Renal pelvis (tissue), 4 donors: Measurements from ENCODE around the gene LDB2. TPM values are rescaled to one million over a fixed set of nuclear protein-coding genes. Genes with fewer than 3 reads are reported as not detected.
"Not testable (repeated sequence)": the region's sequence is repeated elsewhere in the genome, so short reads cannot be mapped to it uniquely, and the experiment has no call there.

Experiments used
- DNase-seq: peaks from one replicate; pipeline ENCODE4 v3.0.0-alpha.2; 2013
- polyA plus RNA-seq, 3 donors: library from polyadenylated mRNA; unstranded; fragments of 120-200 nt; gene quantifications; one replicate each; pipeline ENCODE4 v1.2.1, GENCODE V29; 2013; ENCODE audit not compliant: insufficient read length in 3 of 3

Gene LDB2
- polyA plus RNA-seq, 3 donors: 72.0 to 79.8 (median 78.2) TPM

GRCh38 chr4:16659694-16660093 lies 238.8 kb downstream of the LDB2 start:
- no peak for DNase-seq

- DNase-seq: peak; percentile 47
These were observed 239.4 kb downstream of the LDB2 start for GRCh38 chr4:16659079-16659478.

DNA sequence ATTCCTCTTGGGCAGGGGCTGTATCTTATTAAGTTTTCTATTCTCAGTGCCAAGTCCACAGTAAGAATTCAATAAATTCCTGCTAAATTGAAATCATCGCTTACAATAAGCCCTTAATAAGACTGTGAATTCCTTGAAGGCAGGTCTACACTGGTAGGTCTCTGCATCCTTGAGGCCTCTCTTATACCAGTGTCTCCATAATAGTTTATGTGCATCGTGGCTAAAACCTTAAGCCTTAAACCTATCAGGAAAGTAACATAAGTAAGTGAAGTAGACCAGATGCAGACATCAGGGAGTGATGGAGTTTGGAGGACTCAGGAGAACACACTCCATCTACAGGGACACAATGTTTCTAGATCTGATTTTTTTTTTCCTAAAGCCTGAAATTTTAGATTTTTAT lies 240.3 kb downstream of the LDB2 start:
- no peak for DNase-seq

GRCh38 chr4:16655111-16655510 lies 243.3 kb downstream of the LDB2 start:
- DNase-seq: no peak

DNA sequence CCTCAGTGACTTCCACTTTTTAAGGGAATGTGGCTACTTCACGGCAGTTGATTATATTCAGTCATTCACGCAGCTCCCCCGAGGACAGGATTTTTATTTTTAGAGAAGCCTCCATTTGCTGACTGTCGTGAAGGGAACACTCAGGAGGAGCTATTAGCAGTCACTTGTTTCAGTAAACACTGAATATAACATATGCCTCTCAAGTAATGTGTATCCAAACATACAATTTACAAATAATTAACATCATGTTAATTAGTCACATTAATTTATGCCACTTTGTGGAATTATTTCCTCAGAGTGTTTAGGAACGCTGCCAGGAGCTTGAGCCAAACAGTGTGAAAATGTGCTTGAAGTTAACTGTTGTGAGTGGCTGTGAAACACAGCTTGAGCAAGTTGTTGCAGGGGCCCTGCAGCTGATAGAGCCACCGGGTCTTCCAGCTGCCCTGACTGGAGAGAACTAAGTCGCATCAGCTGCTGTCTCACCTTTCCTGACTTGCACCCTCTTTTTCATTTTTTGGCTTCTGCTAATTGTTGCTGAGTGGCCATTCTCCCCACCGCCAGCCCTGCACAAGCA lies 245.6 kb downstream of the LDB2 start:
- DNase-seq: no peak

DNA sequence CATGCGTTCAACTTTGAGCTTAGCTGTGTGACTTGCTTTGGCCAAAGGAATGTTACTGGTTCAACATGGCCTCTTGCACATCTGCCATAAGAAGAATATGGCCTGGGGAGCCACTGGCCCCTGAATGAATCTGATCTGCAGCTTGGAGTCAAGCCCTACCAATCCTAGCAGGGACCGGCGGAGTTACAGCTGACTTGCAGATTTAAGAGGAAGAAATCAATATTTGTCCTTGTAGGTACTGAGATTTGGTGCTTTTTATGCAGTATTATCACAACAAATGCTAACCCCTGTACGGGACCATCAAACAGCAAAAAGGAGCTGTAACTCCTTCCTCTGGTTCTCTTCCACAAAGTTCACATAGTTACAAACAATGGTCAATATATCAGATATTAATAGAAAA lies 252.0 kb downstream of the LDB2 start:
- no peak for DNase-seq

GRCh38 chr4:16643893-16644292 lies 254.6 kb downstream of the LDB2 start:
- DNase-seq: no peak

DNA sequence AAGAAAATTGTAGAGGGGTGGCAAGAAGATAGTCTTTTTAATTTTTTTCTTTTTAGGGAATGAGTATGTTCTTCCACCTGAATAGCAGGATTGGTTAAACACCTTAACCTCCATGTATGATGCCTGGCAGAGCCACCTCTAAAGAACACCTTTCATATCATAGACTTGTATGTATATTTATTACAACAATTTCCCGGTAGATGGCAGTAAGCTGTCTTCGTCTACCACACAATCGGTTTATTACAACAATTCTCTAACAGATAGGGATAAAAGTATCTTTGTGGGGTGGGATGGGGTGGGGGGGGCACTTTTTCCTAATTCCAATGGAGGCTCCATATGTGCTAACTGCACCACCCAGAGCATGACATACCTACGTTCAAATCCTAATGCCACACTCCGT lies 255.5 kb downstream of the LDB2 start:
- no peak for DNase-seq

GRCh38 chr4:16641971-16642370 lies 256.5 kb downstream of the LDB2 start:
- DNase-seq: no peak

- DNase-seq: no peak
These were observed 261.4 kb downstream of the LDB2 start for GRCh38 chr4:16636912-16637630.

DNA sequence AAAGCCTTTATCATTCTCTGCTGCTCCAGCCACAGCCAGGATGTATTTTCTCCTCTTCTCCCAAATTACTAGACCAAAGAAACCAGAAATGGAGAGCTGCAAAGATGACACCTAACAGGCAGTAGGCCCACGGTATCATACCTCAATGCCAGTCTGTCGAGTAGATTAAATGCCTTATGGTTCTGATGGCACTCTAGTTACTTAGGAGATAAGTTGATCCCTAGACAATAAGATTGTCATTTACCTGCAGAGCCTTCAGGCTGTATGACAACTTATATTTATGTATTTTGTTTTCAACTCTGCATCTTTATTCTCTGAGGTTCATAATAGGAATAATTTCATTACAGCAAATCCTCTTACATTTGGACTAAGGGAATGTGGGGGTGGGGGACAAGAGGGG lies 262.1 kb downstream of the LDB2 start:
- no peak for DNase-seq

DNA sequence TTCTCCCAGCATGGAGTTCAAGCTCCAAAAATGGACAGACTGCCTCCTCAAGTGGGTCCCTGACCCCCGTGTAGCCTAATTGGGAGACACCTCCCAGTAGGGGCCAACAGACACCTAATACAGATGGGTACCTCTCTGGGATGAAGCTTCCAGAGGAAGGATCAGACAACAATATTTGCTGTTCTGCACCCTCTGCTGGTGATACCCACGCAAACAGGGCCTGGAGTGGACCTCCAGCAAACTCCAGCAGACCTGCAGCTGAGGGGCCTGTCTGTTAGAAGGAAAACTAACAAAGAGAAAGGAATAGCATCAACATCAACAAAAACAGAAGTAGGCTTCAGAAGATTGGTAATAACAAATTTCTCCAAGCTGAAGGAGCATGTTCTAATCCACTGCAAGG lies 269.2 kb downstream of the LDB2 start:
- not testable (repeated sequence) for DNase-seq

- not testable (repeated sequence) for DNase-seq
These were observed 269.6 kb downstream of the LDB2 start for GRCh38 chr4:16628835-16629234.

- no peak for DNase-seq
These were observed 270.4 kb downstream of the LDB2 start for GRCh38 chr4:16627999-16628398.

GRCh38 chr4:16626945-16627344 lies 271.5 kb downstream of the LDB2 start:
- no peak for DNase-seq

GRCh38 chr4:16622826-16623225 lies 275.6 kb downstream of the LDB2 start:
- DNase-seq: no peak

GRCh38 chr4:16617435-16617834 lies 281.0 kb downstream of the LDB2 start:
- DNase-seq: no peak

GRCh38 chr4:16617011-16617410 lies 281.4 kb downstream of the LDB2 start:
- DNase-seq: peak; percentile 74

DNA sequence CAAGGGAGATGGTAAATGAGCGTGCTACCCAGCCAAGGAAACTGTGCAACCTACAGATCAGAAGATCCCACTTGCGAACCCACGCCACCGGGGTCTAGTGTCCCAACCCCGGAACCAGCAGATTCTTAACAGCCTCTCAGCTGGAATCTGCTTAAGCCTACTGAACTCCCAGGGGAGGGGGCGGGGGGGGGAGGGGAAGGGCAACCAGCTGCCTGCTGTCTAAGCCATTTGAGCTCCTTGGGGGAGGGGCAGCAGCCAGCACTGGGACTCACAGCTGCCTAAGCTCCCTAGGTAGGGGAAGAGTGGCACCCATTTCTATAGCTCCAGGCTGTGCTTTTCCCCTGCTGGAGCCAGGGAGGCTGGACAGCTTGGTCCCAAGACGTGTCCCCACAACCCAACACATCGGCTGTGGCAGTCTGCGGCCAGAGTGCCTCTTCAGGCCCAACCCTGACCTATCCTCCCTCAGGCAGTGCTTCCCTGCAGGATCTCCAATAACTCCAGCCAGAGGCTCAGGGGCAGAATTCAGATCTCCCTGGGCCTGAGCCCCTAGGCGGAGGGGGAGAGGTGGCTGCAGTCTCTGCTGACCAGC lies 289.2 kb downstream of the LDB2 start:
- DNase-seq: no peak

GRCh38 chr4:16608611-16609125 lies 289.8 kb downstream of the LDB2 start:
- DNase-seq: no peak

- no peak for DNase-seq
These were observed 290.3 kb downstream of the LDB2 start for GRCh38 chr4:16608123-16608522.

DNA sequence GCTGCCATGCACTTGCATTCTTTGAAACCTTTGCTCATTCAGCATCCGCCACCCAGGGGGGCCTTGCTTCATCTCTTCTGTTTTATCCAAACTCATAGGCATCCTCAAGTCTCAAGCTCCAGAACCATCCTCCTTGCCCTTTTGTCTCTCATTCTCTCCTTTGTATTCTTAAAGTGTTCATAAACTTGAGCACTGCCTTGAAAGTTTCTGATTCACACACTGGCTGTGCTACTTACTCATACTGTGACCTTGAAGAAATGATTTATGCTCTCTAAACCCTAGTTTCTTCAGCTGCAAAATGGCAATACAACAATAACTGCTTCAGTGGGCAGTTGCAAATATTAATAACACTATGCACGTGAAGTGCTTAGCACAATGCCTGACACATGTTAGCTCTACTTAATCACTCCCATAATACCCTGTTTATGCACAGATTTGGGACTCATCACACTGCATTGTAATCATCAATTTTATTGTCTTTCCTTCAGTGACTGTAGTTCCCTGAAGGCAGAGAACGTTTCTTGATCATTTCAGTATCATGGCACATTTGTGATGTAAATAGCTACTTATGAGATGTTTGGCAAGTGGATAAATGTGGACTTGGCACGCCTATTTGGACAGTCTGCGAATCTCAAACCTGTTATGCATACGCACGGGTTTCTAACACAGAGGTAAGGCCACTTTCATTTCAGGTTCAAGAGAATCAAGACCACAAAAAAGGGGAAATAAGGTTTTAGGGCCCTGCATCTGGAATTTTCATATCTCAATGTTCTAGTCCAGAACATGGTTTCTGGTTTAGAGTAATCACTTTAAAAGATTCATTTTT lies 291.0 kb downstream of the LDB2 start:
- DNase-seq: no peak
